GM23338 (cell line): Measurements from ENCODE around the gene GALNT1. TPM values are rescaled to one million over a fixed set of nuclear protein-coding genes. Genes with fewer than 3 reads are reported as not detected.

Experiments used
- ATAC-seq: fragments of 200-7000 bp; cut with Tn5 transposase; 3 replicates; pipeline ENCODE4 v1.9.1; 2020
- DNase-seq: peaks from one replicate; pipeline ENCODE4 v3.0.0-alpha.2; 2015; ENCODE audit warnings: low spot score
- H2AFZ ChIP-seq: fragments of 200-600 bp; sonication (generic); 2 replicates; pipeline ENCODE4 v1.8.0; 2016; ENCODE audit warnings: antibody characterized with exemption, mild to moderate bottlenecking, moderate library complexity
- H3F3A ChIP-seq: fragments of 200-600 bp; sonication (generic); replicated peaks from 2 replicates; pipeline ENCODE4 v1.8.0; 2017; ENCODE audit warnings: antibody characterized with exemption, mixed run types, low read depth
- H3K27ac ChIP-seq: fragments of 200-600 bp; sonication (generic); 2 replicates; pipeline ENCODE4 v1.6.1; 2016; ENCODE audit warnings: low read depth
- H3K27me3 ChIP-seq: fragments of 200-600 bp; sonication (generic); 2 replicates; pipeline ENCODE4 v1.8.0; 2016; ENCODE audit warnings: mild to moderate bottlenecking, mixed run types, moderate library complexity; ENCODE audit not compliant: insufficient read depth
- H3K36me3 ChIP-seq: fragments of 200-600 bp; sonication (generic); 2 replicates; pipeline ENCODE4 v1.8.0; 2016; ENCODE audit warnings: mild to moderate bottlenecking; ENCODE audit not compliant: insufficient read depth
- H3K4me1 ChIP-seq: fragments of 200-600 bp; sonication (generic); 2 replicates; pipeline ENCODE4 v1.8.0; 2016; ENCODE audit warnings: mild to moderate bottlenecking, moderate library complexity; ENCODE audit not compliant: insufficient read depth
- H3K4me2 ChIP-seq: fragments of 200-600 bp; sonication (generic); 2 replicates; pipeline ENCODE4 v1.7.1; 2017; ENCODE audit warnings: mixed run types
- H3K4me3 ChIP-seq: fragments of 200-600 bp; sonication (generic); 2 replicates; pipeline ENCODE4 v1.6.1; 2016; ENCODE audit warnings: mixed run types
- H3K79me2 ChIP-seq: fragments of 200-600 bp; sonication (generic); replicated peaks from 2 replicates; pipeline ENCODE4 v1.8.0; 2017; ENCODE audit warnings: mild to moderate bottlenecking; ENCODE audit not compliant: insufficient read depth
- H3K9me2 ChIP-seq: fragments of 200-600 bp; sonication (generic); 2 replicates; pipeline ENCODE4 v1.8.0; 2017; ENCODE audit not compliant: insufficient read depth
- H4K20me1 ChIP-seq: fragments of 200-600 bp; sonication (generic); replicated peaks from 2 replicates; pipeline ENCODE4 v1.8.0; 2017; ENCODE audit warnings: mild to moderate bottlenecking; ENCODE audit not compliant: insufficient read depth
- H3K27ac Mint-ChIP-seq: 2 replicates; pipeline ENCODE4 v1.8.0; 2020; ENCODE audit warnings: inconsistent platforms, mild to moderate bottlenecking, moderate library complexity, mixed read lengths
- H3K27me3 Mint-ChIP-seq: 3 replicates; pipeline ENCODE4 v1.8.0; 2022; ENCODE audit warnings: low read depth, mild to moderate bottlenecking, moderate library complexity, mixed read lengths, inconsistent platforms; ENCODE audit not compliant: insufficient read depth, poor library complexity
- H3K36me3 Mint-ChIP-seq: 3 replicates; pipeline ENCODE4 v1.8.0; 2021; ENCODE audit warnings: low read depth, mild to moderate bottlenecking, inconsistent platforms, moderate library complexity, mixed read lengths
- H3K4me1 Mint-ChIP-seq: 3 replicates; pipeline ENCODE4 v1.8.0; 2020; ENCODE audit warnings: mild to moderate bottlenecking, inconsistent platforms, mixed read lengths
- H3K4me3 Mint-ChIP-seq: 3 replicates; pipeline ENCODE4 v1.8.0; 2021; ENCODE audit warnings: moderate library complexity, mild to moderate bottlenecking, inconsistent platforms, mixed read lengths
- H3K9me3 Mint-ChIP-seq: 3 replicates; pipeline ENCODE4 v1.8.0; 2020; ENCODE audit warnings: moderate library complexity, mild to moderate bottlenecking, inconsistent platforms, mixed read lengths
- CREB1 ChIP-seq: fragments of 250-450 bp; sonication (Bioruptor Pico); IDR thresholded peaks from 2 replicates; pipeline ENCODE4 v1.5.0; 2020; ENCODE audit warnings: low read depth, mild to moderate bottlenecking, moderate library complexity
- EZH2 ChIP-seq: fragments of 200-600 bp; sonication (generic); IDR thresholded peaks from one replicate; pipeline ENCODE4 v1.8.0; 2017; ENCODE audit warnings: antibody characterized with exemption, mild to moderate bottlenecking, low read depth; ENCODE audit not compliant: unreplicated experiment
- EZH2phosphoT487 ChIP-seq: fragments of 200-600 bp; sonication (generic); IDR thresholded peaks from one replicate; pipeline ENCODE4 v1.8.1; 2018; ENCODE audit warnings: antibody characterized with exemption; ENCODE audit not compliant: unreplicated experiment
- JUNB ChIP-seq: IDR thresholded peaks from one replicate; pipeline ENCODE4 v1.6.1; 2016; ENCODE audit warnings: antibody characterized with exemption; ENCODE audit not compliant: unreplicated experiment
- NANOG ChIP-seq: IDR thresholded peaks from 2 replicates; pipeline ENCODE4 v1.6.1; 2016; ENCODE audit warnings: antibody characterized with exemption, borderline replicate concordance
- POLR2AphosphoS5 ChIP-seq: IDR thresholded peaks from 2 replicates; pipeline ENCODE4 v1.6.1; 2016; ENCODE audit warnings: antibody characterized with exemption, low read depth
- STAT1 ChIP-seq: IDR thresholded peaks from one replicate; pipeline ENCODE4 v1.6.1; 2016; ENCODE audit warnings: antibody characterized with exemption; ENCODE audit not compliant: unreplicated experiment
- ZNF114 ChIP-seq: fragments of 250-450 bp; sonication (Bioruptor Pico); IDR thresholded peaks from 2 replicates; pipeline ENCODE4 v1.5.0; 2020; ENCODE audit warnings: mild to moderate bottlenecking, moderate library complexity
- ZNF331 ChIP-seq: fragments of 250-450 bp; sonication (Bioruptor Pico); IDR thresholded peaks from 2 replicates; pipeline ENCODE4 v1.5.0; 2020; ENCODE audit warnings: low read depth, mild to moderate bottlenecking, moderate library complexity
- polyA plus RNA-seq: library from polyadenylated mRNA; unstranded; fragments of >200 nt; fragmentation: Nextera tagmentation; extraction: Ambion mirVana; gene quantifications from 2 replicates; pipeline ENCODE4 v1.2.1, GENCODE V29; 2016
- total RNA-seq: library from RNA; depleted of rRNA; stranded (reverse); fragments of >200 nt; shearing (Covaris generic); gene quantifications from 2 replicates; pipeline ENCODE4 v1.2.3, GENCODE V29; 2014
- TF ChIP-seq, protein P1 (sequence below): IDR thresholded peaks from one replicate; pipeline ENCODE4 v1.6.1; 2018; ENCODE audit warnings: antibody characterized with exemption; ENCODE audit not compliant: unreplicated experiment
- TF ChIP-seq, protein P2 (sequence below): fragments of 250-450 bp; sonication (Bioruptor Pico); IDR thresholded peaks from 2 replicates; pipeline ENCODE4 v1.5.0; 2020; ENCODE audit warnings: mild to moderate bottlenecking, moderate library complexity
- TF ChIP-seq, protein P3 (sequence below): IDR thresholded peaks from 2 replicates; pipeline ENCODE4 v1.6.1; 2016; ENCODE audit warnings: antibody characterized with exemption
- TF ChIP-seq, protein P4 (sequence below), 2 experiments: fragments of 200-600 bp in 1 of 2; sonication (generic) in 1 of 2; conservative IDR thresholded peaks; 2 replicates each; pipeline versions ENCODE4 v1.5.1 to v1.6.1; 2016 to 2017; ENCODE audit warnings: antibody characterized with exemption in 2 of 2, low read depth in 2 of 2, mild to moderate bottlenecking in 2 of 2, moderate library complexity in 1 of 2

The GALNT1 gene
- total and polyA plus RNA-seq, 2 experiments from 2014 or later, result 37.4 to 60.8 TPM

DNA sequence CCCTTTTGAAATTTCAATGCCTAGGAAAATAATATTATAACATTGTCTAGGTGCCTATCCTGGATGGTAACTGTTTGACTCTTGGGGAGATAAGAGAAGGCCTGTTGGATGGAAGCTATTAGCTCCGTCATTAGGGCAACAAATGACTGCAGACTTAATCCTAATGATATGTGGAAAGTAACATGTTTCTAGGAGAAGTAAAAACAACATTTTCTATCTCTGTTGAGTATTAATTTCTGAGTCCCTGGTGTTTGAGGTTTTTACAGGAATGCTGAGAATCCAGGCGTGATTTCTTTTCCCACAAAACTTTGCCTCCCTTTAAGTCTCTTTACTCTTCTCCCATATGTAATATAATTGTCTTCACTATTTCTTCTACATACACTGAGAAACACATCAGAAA is 159.1 kb downstream of the GALNT1 start:
- no peaks in the 10 kb centered on the region for H3K9me2 ChIP-seq
- no peak overlapping the region for H3K27ac Mint-ChIP-seq
- no peak overlapping the region for H3K27ac ChIP-seq
- no peaks in the 10 kb centered on the region for H4K20me1 ChIP-seq
- peaks cover 12% of the 10 kb centered on the region; the same call in 2 of the 3 replicates for H3K4me1 Mint-ChIP-seq
- H3K4me3 ChIP-seq, result no peak overlapping the region
- H3K4me3 Mint-ChIP-seq, result no peak overlapping the region
- H3K27me3 ChIP-seq, result no peaks in the 10 kb centered on the region
- ATAC-seq (no peak), DNase-seq (no peak)
- no peaks in the 10 kb centered on the region for H3K36me3 ChIP-seq
- no peak overlapping the region for H3K4me2 ChIP-seq
- TF ChIP-seq NANOG (no peak), CREB1 (CRISPR knock-in tag) (no peak), ZNF114 (CRISPR knock-in tag) (no peak), STAT1 (no peak), POLR2AphosphoS5 (no peak), EZH2phosphoT487 (no peak), JUNB (no peak), ZNF331 (CRISPR knock-in tag) (no peak), EZH2 (no peak)
- TF ChIP-seq, protein P1, sequence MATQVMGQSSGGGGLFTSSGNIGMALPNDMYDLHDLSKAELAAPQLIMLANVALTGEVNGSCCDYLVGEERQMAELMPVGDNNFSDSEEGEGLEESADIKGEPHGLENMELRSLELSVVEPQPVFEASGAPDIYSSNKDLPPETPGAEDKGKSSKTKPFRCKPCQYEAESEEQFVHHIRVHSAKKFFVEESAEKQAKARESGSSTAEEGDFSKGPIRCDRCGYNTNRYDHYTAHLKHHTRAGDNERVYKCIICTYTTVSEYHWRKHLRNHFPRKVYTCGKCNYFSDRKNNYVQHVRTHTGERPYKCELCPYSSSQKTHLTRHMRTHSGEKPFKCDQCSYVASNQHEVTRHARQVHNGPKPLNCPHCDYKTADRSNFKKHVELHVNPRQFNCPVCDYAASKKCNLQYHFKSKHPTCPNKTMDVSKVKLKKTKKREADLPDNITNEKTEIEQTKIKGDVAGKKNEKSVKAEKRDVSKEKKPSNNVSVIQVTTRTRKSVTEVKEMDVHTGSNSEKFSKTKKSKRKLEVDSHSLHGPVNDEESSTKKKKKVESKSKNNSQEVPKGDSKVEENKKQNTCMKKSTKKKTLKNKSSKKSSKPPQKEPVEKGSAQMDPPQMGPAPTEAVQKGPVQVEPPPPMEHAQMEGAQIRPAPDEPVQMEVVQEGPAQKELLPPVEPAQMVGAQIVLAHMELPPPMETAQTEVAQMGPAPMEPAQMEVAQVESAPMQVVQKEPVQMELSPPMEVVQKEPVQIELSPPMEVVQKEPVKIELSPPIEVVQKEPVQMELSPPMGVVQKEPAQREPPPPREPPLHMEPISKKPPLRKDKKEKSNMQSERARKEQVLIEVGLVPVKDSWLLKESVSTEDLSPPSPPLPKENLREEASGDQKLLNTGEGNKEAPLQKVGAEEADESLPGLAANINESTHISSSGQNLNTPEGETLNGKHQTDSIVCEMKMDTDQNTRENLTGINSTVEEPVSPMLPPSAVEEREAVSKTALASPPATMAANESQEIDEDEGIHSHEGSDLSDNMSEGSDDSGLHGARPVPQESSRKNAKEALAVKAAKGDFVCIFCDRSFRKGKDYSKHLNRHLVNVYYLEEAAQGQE, result no peak
- TF ChIP-seq, protein P2, sequence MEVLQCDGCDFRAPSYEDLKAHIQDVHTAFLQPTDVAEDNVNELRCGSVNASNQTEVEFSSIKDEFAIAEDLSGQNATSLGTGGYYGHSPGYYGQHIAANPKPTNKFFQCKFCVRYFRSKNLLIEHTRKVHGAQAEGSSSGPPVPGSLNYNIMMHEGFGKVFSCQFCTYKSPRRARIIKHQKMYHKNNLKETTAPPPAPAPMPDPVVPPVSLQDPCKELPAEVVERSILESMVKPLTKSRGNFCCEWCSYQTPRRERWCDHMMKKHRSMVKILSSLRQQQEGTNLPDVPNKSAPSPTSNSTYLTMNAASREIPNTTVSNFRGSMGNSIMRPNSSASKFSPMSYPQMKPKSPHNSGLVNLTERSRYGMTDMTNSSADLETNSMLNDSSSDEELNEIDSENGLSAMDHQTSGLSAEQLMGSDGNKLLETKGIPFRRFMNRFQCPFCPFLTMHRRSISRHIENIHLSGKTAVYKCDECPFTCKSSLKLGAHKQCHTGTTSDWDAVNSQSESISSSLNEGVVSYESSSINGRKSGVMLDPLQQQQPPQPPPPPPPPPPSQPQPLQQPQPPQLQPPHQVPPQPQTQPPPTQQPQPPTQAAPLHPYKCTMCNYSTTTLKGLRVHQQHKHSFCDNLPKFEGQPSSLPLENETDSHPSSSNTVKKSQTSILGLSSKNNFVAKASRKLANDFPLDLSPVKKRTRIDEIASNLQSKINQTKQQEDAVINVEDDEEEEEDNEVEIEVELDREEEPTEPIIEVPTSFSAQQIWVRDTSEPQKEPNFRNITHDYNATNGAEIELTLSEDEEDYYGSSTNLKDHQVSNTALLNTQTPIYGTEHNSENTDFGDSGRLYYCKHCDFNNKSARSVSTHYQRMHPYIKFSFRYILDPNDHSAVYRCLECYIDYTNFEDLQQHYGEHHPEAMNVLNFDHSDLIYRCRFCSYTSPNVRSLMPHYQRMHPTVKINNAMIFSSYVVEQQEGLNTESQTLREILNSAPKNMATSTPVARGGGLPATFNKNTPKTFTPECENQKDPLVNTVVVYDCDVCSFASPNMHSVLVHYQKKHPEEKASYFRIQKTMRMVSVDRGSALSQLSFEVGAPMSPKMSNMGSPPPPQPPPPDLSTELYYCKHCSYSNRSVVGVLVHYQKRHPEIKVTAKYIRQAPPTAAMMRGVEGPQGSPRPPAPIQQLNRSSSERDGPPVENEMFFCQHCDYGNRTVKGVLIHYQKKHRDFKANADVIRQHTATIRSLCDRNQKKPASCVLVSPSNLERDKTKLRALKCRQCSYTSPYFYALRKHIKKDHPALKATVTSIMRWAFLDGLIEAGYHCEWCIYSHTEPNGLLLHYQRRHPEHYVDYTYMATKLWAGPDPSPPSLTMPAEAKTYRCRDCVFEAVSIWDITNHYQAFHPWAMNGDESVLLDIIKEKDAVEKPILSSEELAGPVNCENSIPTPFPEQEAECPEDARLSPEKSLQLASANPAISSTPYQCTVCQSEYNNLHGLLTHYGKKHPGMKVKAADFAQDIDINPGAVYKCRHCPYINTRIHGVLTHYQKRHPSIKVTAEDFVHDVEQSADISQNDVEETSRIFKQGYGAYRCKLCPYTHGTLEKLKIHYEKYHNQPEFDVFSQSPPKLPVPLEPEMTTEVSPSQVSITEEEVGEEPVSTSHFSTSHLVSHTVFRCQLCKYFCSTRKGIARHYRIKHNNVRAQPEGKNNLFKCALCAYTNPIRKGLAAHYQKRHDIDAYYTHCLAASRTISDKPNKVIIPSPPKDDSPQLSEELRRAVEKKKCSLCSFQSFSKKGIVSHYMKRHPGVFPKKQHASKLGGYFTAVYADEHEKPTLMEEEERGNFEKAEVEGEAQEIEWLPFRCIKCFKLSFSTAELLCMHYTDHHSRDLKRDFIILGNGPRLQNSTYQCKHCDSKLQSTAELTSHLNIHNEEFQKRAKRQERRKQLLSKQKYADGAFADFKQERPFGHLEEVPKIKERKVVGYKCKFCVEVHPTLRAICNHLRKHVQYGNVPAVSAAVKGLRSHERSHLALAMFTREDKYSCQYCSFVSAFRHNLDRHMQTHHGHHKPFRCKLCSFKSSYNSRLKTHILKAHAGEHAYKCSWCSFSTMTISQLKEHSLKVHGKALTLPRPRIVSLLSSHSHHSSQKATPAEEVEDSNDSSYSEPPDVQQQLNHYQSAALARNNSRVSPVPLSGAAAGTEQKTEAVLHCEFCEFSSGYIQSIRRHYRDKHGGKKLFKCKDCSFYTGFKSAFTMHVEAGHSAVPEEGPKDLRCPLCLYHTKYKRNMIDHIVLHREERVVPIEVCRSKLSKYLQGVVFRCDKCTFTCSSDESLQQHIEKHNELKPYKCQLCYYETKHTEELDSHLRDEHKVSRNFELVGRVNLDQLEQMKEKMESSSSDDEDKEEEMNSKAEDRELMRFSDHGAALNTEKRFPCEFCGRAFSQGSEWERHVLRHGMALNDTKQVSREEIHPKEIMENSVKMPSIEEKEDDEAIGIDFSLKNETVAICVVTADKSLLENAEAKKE, result no peak
- TF ChIP-seq, protein P3, sequence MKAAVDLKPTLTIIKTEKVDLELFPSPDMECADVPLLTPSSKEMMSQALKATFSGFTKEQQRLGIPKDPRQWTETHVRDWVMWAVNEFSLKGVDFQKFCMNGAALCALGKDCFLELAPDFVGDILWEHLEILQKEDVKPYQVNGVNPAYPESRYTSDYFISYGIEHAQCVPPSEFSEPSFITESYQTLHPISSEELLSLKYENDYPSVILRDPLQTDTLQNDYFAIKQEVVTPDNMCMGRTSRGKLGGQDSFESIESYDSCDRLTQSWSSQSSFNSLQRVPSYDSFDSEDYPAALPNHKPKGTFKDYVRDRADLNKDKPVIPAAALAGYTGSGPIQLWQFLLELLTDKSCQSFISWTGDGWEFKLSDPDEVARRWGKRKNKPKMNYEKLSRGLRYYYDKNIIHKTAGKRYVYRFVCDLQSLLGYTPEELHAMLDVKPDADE, result no peak
- TF ChIP-seq, protein P4, sequence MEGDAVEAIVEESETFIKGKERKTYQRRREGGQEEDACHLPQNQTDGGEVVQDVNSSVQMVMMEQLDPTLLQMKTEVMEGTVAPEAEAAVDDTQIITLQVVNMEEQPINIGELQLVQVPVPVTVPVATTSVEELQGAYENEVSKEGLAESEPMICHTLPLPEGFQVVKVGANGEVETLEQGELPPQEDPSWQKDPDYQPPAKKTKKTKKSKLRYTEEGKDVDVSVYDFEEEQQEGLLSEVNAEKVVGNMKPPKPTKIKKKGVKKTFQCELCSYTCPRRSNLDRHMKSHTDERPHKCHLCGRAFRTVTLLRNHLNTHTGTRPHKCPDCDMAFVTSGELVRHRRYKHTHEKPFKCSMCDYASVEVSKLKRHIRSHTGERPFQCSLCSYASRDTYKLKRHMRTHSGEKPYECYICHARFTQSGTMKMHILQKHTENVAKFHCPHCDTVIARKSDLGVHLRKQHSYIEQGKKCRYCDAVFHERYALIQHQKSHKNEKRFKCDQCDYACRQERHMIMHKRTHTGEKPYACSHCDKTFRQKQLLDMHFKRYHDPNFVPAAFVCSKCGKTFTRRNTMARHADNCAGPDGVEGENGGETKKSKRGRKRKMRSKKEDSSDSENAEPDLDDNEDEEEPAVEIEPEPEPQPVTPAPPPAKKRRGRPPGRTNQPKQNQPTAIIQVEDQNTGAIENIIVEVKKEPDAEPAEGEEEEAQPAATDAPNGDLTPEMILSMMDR (conservative IDR thresholded peaks at IDR 0.05; ENCODE audit: low read depth in 2 of 2), result no peak
- H3K36me3 Mint-ChIP-seq, result peaks cover 5% of the 10 kb centered on the region; the same call in 2 of the 3 replicates
- H3K27me3 Mint-ChIP-seq, result peaks cover 2% of the 10 kb centered on the region
- H3F3A ChIP-seq, result no peaks in the 10 kb centered on the region
- peaks cover 15% of the 10 kb centered on the region; the same call in 2 of the 3 replicates for H3K9me3 Mint-ChIP-seq
- H3K79me2 ChIP-seq, result no peaks in the 10 kb centered on the region
- H2AFZ ChIP-seq, result no peak overlapping the region
- 0 out of 2 replicates have a peak, but pooled peaks cover 9% of the 10 kb centered on the region for H3K4me1 ChIP-seq
